Esophagus muscularis mucosa (tissue), 4 donors: Measurements from ENCODE around the gene ADD3.

ENCODE experiments used
- CTCF ChIP-seq, 3 experiments: fragments of 200-600 bp in 2 of 3; fragments of 450-650 bp in 1 of 3; sonication (generic) in 2 of 3; IDR thresholded peaks; one replicate each; pipeline ENCODE4 v1.5.1; 2017 to 2019; ENCODE audit warnings: antibody characterized with exemption in 3 of 3, mild to moderate bottlenecking in 2 of 3, moderate library complexity in 1 of 3
- EP300 ChIP-seq: sonication (generic); formaldehyde crosslinking; IDR thresholded peaks from one replicate; pipeline ENCODE4 v1.6.1; 2017; ENCODE audit warnings: antibody characterized with exemption
- POLR2A ChIP-seq: fragments of 450-650 bp; IDR thresholded peaks from one replicate; pipeline ENCODE4 v1.6.1; 2017; ENCODE audit warnings: antibody characterized with exemption, moderate library complexity, mild to moderate bottlenecking, low read depth
- POLR2AphosphoS5 ChIP-seq, 2 donors: sonication (generic); formaldehyde crosslinking; IDR thresholded peaks; one replicate each; pipeline ENCODE4 v1.6.1; 2017; ENCODE audit warnings: antibody characterized with exemption in 2 of 2

DNA sequence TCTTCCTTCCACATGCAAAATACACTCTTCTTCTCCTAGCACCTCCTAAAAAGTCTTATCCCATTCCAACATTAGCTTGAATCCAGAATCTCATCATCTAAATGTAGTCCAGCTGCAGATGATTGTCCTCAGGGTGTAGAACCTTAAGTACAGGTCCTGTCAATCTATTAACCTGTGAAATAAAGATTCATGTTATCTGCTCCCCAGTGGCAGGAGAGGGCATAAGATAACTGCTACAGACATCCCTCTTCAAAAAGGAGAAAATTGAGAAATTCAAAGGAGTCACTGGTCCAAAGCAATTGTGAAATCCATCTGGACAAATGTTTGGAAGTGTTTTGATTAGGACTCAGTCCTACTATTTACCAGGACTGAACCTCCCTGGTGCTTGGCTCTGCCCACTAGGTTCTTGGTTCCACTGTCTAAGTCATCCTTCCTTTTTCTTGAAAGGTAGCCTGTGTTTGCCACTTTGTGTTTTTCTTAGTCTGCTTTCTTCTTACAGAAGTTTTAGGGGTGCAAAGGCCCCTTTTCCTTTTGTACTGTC lies 96.2 kb downstream of the ADD3 start:
- no peak for TF ChIP-seq CTCF (IDR thresholded peaks at IDR 0.05)
- TF ChIP-seq POLR2A, result no peak
- TF ChIP-seq POLR2AphosphoS5 (IDR thresholded peaks at IDR 0.05), result no peak
- no peak for TF ChIP-seq EP300
